Stimulated activated CD4-positive, alpha-beta T cell treated with anti-CD3 and anti-CD28 coated beads, Interleukin-12 subunit alpha, Interleukin-12 subunit beta, amount 100 ng/mL, for 48 hours (primary cell): ENCODE results near the gene XYLT1.
"Not testable (repeated sequence)": the region's sequence is repeated elsewhere in the genome, so short reads cannot be mapped to it uniquely, and the experiment has no call there.

Source experiments
- DNase-seq, 3 donors: peaks; one replicate each; pipeline ENCODE4 v3.0.0-alpha.2; 2020; ENCODE audit warnings: low read depth in 2 of 3, low spot score in 1 of 3

XYLT1 gene, protein sequence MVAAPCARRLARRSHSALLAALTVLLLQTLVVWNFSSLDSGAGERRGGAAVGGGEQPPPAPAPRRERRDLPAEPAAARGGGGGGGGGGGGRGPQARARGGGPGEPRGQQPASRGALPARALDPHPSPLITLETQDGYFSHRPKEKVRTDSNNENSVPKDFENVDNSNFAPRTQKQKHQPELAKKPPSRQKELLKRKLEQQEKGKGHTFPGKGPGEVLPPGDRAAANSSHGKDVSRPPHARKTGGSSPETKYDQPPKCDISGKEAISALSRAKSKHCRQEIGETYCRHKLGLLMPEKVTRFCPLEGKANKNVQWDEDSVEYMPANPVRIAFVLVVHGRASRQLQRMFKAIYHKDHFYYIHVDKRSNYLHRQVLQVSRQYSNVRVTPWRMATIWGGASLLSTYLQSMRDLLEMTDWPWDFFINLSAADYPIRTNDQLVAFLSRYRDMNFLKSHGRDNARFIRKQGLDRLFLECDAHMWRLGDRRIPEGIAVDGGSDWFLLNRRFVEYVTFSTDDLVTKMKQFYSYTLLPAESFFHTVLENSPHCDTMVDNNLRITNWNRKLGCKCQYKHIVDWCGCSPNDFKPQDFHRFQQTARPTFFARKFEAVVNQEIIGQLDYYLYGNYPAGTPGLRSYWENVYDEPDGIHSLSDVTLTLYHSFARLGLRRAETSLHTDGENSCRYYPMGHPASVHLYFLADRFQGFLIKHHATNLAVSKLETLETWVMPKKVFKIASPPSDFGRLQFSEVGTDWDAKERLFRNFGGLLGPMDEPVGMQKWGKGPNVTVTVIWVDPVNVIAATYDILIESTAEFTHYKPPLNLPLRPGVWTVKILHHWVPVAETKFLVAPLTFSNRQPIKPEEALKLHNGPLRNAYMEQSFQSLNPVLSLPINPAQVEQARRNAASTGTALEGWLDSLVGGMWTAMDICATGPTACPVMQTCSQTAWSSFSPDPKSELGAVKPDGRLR

DNA sequence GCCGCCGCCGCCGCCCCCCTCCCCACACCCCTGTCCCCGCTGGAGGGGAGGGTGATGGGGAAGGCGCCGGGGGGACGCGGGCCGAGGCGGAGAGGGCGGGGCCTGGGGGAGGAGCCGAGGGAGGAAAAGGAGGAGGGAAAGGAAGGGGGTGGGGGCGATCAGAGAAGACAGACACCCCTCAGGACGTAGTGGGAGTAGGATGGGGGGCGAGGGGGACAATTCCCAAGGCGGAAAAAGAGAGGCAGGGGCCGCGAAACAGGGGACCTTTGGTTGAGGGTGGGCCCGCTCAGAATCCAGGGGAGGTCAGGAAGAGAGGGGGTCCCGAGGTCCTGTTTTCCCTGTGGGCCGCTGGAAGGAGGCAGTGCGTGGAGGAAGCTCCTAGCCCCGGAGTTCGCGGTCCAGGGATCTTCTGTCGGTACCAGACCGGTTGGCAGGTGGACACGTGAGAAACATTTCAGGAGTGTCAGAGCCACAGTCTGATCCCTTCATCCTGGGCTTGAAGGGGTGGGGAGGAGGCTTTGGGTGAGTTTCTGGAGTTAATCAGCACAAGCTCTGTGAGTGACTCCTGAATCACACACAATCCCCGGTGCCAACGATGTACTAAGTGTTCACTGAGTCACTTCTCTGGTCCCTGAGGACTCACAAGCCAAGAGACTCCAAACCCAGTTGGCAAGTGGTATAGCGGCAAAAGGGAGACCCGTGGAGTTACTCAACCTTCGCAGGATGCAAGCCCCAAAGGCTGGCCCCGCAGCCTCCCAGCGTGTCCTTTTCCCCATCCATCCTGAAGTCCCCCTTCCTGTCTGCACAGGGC lies at the start of gene XYLT1:
Gene XYLT1 (minus strand): TSS at position 53 of the 811 bp plus-strand sequence. CDS start 164 bp downstream, outside the sequence.
- DNase-seq: peak in 1 of 3 donors; percentile 37

DNA sequence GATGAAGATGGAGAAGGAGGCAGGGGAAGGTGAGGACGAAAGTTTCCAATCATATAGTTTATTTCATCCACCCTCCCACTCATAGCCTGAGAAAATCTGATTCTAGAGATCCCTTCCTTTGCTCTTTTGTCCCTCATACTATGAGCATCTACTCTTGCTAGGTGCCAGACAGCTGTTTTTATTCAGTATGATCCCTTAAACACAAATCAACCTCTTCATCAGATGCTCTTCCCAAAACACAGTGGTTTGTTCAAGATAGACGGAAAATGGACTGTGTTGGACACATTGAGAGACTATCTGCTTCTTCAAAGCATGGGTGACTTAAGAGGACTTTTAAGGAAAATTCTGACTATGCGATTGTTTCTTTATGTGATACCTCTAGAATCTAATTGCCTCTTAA lies 49.4 kb upstream of the XYLT1 start:
- no peak for DNase-seq

DNA sequence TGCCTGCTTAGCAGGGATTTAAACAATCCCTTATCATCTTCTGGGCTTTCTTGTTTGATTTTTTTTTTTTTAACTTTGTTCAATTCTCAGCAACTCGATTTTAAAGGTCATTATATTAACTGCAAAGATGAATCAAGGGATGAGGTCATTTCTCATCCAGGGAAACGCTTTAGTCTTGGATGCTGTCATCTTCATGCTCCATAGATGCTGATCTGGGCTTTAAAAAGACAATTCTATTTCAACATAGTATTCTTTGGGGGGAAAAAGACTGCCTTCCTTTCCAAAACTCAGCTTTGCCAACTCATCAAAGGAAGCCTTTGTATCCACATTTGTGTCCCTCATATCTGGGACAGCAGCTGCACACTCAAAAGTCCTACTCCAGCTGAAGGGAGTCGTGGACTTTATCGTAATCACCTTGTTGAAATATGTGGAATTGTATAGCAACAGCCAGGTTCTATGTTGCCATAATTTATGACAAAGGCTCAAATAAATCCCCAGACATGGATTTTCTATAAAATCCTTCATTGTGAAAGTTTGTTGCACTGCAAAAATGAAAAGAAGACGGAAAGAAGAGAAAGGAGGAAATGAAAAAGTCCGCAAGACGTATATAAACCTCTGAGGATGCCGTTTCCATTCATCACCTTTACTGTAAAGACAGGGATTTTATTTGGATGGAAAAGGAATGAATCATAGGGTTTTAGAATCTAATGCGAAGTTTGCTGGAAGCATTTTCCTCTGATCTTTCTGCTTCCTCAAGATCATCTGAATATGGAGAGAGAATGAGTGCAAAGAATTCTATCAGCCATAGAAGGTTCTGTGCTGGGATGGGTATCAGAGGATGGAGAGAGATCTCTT lies 48.6 kb upstream of the XYLT1 start:
- DNase-seq: no peak

DNA sequence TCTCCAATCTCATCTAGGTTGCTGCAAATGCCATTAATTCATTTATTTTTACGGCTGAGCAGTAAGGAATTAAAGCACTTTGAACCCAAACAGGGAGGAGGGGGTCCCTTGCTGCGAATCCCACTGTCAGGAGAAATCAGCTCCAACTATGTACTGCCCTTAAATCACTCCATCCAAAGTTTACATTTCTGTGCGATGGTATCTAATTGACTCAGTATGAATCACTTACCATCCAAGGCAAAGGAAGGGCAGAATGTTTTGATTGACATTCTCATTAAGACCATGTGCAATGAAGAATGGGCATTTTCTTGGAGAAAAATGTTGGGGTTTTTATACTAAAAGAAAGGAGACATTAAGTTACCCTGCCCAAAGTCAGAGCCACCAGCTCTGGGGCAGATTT lies 47.7 kb upstream of the XYLT1 start:
- no peak for DNase-seq

DNA sequence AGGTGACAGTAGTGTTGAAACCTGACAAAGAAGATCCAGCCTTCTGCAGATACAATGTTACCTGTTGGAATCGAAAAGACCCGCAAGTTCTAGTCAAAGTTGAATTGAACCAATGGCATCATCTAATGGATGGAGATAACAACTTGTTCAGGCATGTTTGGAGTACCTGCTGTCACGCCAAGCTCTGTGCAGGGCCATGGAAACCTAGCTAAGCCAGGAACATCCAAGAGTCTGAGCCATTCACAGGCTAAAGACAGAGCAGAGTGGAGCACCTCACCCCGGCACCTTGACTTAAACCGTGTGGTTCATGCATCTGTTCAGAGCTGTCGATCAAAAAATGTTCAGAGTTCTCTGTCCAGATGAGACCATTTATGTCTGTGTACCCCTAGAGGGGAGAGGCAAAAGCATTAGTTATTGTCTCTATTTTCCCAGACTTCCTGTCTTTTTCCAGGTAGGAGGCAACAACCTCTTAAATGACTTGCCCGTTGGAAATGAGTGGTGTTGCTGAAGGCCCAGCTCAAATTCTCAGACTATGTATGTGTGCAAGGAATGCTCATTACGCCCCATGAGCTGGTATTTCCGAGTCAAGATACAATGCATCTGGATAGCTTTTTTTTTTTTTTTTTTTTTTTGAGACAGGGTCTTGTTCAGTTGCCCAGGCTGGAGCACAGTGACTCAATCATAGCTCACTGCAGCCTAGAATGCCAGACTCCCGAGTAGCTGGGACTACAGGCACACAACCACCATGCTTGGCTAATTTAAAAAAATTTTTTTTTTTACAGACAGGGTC lies 44.9 kb upstream of the XYLT1 start:
- no peak for DNase-seq

DNA sequence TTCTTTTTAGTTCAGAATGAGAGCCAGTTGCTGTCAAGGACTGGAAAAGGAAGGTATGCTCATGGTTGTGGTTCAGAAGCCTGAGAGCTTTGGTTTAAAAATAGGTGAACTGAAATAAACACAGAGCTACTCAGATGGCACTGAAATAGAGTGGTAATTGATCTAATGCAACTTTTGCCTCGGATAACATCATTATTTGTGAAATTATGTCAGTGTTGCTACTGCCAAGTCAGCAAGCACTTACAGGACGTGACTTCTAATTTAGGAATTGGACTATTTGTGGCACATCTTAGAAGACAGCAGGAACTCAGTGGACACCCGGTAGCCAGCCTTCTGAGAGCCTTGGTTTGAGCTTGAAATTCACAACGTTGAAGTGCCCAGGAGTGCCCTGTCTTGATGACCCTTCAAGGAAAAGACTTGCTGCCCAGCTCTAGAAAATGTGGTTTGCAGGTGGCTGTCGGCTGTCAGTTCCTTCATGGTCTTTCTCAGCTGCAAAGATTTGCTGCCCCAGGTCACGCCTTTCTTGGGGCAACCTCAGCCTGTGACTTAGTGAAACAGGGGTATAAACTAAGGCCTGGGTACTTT lies 42.0 kb upstream of the XYLT1 start:
- no peak for DNase-seq

DNA sequence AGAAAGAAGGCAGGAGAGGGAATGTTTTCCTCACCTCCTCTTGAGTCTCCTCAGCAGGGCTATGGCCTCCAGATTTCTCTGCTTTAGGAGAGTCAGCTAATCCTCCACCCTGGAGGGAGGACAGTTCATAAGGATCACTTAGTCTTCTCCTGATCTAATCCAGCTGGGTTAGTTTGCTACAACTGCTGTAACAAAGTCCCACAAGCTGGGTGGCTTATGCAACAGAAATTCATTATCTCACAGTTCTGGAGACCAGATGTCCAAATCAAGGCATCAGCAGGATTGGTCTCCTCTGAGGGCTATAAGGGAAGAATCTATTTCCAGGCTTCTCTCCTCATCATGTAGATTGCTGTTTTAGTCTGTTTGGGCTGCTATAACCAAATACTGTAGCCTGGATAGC lies 40.6 kb upstream of the XYLT1 start:
- no peak for DNase-seq

DNA sequence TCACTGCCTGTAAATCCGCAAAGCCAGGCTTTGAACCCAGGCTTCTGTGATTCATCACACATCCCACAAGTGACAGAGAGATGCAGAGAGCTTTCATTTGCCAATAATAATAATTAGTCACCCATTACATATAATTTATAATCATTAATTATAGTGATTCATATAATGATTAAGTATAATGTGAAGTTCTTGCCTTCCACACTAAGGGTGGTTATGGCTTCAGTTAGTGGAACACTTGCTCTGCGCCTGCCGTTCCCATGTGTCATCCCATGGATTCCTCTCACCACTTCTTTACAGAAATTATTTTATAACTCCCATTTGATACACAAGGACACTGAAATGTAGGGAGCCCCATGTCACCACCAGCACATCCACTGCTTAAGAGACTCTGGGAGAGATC lies 39.8 kb upstream of the XYLT1 start:
- no peak for DNase-seq

DNA sequence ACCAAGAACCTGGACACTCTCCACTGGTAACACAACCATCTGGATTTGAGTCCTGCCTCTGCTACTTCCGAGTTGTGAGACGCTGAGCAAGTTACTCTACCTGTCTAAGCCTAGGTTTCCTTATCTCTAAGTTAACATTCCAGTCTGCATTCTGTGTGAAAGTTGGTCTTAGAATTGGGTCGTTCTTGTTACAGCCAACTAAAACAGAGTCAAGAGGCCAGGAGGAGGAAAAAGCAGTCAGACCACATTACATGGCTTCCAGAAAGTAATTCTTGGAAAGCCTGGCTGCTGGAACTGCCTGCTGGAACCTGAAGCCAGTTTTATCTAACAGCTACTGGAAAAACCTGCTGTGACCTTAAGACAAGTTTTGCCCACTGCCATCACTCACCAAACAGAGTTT lies 38.4 kb upstream of the XYLT1 start:
- no peak for DNase-seq

DNA sequence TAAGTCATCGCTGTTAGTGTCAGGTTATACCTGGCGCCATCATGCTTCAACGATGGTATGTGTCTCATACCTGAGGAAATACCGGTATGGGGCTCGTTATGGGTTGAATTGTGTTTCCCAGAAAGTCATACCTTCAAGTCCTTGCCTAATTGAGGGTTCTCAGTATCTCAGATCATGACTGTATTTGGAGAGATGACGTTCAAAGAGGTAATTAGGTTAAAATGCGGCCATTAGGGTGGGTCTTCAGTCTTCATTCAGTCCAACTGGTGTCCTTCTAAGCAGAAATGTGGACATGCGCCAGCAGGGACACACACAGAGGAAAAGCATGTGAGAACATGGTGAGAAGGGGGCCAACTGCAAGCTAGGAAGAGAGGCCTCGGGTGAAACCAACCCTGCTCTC lies 37.5 kb upstream of the XYLT1 start:
- no peak for DNase-seq

DNA sequence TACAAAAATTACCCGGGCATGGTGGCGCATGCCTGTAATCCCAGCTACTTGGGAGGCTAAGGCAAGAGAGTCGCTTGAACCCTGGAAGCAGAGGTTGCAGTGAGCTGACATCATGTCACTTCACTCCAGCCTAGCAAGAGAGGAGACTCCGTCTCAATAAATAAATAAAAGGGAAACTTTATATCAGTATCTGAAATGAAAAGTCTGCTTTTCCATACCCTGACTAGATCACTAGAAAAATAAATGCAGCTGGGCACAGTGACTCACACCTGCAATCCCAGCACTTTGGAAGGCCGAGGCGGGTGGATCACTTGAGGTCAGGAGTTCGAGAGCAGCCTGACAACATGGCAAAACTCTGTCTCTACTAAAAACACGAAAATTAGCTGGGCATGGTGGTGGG lies 36.8 kb upstream of the XYLT1 start:
- DNase-seq: not testable (repeated sequence)

DNA sequence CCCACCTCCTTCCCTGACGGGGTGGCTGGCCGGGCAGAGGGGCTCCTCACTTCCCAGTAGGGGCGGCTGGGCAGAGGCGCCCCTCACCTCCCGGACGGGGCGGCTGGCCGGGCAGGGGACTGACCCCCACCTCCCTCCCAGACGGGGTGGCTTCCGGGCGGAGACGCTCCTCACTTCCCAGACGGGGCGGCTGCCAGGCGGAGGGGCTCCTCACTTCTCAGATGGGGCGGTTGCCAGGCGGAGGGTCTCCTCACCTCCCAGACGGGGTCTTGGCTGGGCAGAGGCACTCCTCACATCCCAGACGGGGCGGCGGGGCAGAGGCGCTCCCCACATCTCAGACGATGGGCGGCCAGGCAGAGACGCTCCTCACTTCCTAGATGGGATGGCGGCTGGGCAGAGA lies 35.1 kb upstream of the XYLT1 start:
- not testable (repeated sequence) for DNase-seq

DNA sequence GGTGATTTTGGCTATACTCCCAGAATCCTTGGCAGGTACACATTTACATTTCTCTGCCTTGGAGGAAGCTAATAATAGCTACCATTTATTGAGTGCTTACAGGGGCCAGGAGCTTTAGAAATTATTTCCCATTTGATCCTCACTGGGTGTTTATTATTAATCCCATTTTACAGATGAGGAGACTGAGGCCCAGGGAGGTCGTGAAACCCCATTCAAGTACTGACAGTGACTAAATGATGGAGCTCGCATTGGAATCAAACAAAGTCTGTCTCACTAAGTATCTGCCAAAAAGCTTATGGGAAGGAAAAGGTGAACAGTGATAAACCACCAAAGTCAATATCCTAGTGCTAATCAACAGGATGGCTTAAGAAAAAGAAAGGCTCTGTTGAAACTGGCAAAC lies 33.3 kb upstream of the XYLT1 start:
- DNase-seq: no peak

DNA sequence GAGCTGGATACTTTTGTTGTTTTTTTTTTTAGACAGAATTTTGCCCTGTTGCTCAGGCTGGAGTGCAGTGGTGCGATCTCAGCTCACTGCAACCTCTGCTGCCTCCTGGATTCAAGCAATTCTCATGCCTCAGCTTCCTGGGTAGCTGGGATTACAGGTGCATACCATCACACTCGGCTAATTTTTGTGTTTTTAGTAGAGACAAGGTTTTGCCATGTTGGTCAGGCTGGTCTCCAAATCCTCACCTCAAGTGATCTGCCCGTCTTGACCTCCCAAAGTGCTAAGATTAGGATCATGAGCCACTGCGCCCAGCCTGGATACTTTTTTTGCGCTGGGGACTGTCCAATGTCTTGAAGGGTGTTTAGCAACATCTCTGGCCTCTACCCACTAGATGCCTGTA lies 32.6 kb upstream of the XYLT1 start:
- no peak for DNase-seq

DNA sequence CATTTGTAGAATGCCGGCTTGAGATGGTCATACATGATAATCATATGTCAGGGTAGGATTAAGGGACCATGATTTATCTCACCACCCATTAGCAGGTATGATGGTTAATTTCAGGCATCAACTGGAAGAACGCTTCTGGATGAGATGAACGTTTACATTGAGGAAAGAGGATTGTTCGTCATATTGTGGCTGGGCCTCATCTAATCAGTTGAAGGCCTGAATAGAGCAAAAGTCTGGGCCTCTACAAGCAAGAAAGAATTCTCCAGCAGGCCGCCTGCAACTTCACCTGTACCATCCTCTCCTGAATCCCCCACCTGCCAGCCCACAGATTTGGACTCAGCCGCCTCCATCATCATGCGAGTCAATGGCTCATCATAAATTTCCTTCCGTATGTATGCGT lies 30.6 kb upstream of the XYLT1 start:
- DNase-seq: no peak

DNA sequence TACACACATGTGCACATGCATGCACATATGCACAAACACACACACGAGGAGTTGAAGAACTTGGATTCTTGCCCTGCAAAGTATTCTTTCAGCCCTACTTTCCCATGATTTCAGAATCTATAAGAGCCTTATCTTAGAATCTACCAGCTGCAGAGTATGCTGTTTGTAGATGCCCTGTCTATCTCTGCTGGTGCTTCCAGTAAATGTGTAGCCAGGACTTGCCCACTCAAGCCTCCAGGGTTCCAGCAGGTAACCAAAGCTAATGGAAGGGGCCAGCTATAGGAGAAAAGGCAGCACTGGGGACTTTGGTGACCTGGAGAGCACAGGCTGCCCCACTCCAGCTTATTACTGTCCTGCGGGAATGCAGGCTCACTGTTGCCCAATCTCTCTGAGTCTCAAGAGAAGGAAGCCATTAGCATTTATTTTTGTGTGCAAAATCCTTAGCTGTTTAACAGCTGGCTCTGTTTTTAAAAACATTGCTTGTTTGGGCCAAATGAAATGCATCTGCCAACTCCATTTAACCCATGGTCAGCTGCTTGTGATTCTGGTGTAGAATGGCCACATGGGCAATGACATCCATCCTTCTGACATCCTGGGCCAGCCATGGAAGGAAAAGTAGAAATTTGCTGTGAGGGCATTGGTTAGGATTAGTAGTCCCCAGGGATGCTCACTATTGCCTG lies 28.6 kb upstream of the XYLT1 start:
- DNase-seq: no peak

DNA sequence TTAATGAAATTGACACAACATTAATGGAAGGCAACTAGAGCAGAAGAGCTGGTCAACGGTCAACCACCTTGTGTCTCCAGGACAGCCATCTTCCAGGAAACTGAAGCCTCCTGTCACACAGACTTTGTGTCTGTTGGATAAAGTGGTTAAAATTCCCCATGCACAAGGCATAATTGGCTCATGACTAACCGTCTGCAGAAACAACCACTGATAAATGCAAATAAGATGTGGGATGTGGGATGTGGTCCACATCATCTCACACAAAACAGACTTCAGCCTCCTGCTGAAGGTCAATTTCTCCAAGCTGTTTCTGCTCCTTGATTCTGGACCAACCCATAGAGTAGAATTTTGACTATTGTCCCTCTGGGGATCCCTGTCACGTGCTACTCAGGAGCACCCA lies 26.9 kb upstream of the XYLT1 start:
- no peak for DNase-seq

DNA sequence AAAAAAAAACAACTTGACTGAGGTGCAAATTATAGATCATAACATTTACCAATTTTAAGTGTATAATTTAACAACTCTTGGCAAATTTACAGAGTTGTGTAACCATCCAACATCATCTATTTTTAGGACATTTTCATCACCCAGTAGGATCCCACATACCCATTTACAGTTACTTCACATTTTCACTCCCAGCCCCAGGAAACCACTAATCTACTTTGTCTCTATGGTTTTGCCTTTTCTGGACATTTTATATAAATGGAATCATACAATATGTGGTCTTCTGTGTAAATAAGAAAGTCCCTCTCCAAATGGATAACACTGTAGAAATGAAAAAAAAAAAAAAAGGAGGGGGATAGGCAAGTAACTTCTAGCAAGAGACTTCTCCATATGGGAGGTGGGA lies 26.1 kb upstream of the XYLT1 start:
- DNase-seq: no peak

DNA sequence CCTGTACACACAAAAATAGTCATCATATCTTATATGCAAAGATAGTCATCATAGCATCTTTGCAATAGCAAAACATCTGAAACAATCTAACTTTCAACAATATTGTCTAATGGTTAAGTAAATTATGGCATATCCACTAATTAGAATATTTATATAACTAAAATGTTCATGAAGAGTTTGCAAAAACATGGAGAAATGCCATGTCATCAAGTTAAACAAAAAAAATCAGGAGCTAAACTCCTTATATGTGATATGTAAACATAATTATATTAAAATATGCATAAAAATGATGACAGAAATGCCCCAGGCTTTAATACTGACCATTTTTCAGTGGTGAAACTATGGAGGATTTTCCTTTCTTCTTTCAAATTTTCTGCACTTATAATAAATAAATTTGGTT lies 22.3 kb upstream of the XYLT1 start:
- DNase-seq: no peak
